IMR-90 (cell line): ENCODE results near the gene SKP1. TPM values are rescaled to one million over a fixed set of nuclear protein-coding genes. Genes with fewer than 3 reads are reported as not detected.

ENCODE experiments used
- ATAC-seq: fragments of 200-7000 bp; cut with Tn5 transposase; 2 replicates; pipeline ENCODE4 v1.9.1; 2020; ENCODE audit warnings: low read depth, mild to moderate bottlenecking, moderate library complexity
- BruUV-seq: library from RNA; stranded (reverse); fragments of 400-500 nt; replicated peaks from 2 replicates; lab custom pipeline; 2021; lab: Mats Ljungman, UMichigan
- CTCF ChIA-PET: fragments of 300-600 bp; formaldehyde crosslinking; extraction: SDS; loops from one replicate; lab custom pipeline; 2021; ENCODE audit warnings: antibody characterized with exemption; lab: Yijun Ruan, JAX
- POLR2A ChIA-PET: fragments of 300-600 bp; sonication (Branson Sonifier 250); formaldehyde crosslinking; loops from one replicate; lab custom pipeline; 2022; ENCODE audit warnings: antibody characterized with exemption; ENCODE audit not compliant: unreplicated experiment; lab: Charles Lee
- DNase-seq: peaks from one replicate; pipeline ENCODE4 v3.0.0; 2013
- H2AFZ ChIP-seq: replicated peaks from 2 replicates; pipeline ENCODE3; 2013; ENCODE audit warnings: low read length, mild to moderate bottlenecking; ENCODE audit not compliant: poor library complexity
- H2AK5ac ChIP-seq: 2 replicates; pipeline ENCODE4 v1.6.1; 2013; ENCODE audit warnings: low read depth, low read length, inconsistent platforms
- H2AK9ac ChIP-seq: replicated peaks from 2 replicates; pipeline ENCODE3; 2013; ENCODE audit warnings: mild to moderate bottlenecking, low read depth, low read length, moderate library complexity; ENCODE audit not compliant: poor library complexity
- H2BK120ac ChIP-seq: 2 replicates; pipeline ENCODE4 v1.6.1; 2013; ENCODE audit warnings: low read depth, low read length, inconsistent platforms
- H2BK15ac ChIP-seq: 3 replicates; pipeline ENCODE4 v1.6.1; 2013; ENCODE audit warnings: low read depth, low read length, inconsistent platforms
- H2BK20ac ChIP-seq: 2 replicates; pipeline ENCODE4 v1.6.1; 2013; ENCODE audit warnings: low read depth, mild to moderate bottlenecking, inconsistent platforms, low read length, moderate library complexity
- H2BK5ac ChIP-seq: 2 replicates; pipeline ENCODE4 v1.6.1; 2013; ENCODE audit warnings: mild to moderate bottlenecking, low read depth, low read length, inconsistent platforms; ENCODE audit not compliant: poor library complexity, severe bottlenecking
- H3K14ac ChIP-seq: replicated peaks from 2 replicates; pipeline ENCODE4 v1.6.1; 2013; ENCODE audit warnings: low read depth, low read length, inconsistent platforms
- H3K18ac ChIP-seq: 2 replicates; pipeline ENCODE4 v1.6.1; 2013; ENCODE audit warnings: low read depth, low read length, control low read depth
- H3K23ac ChIP-seq: 2 replicates; pipeline ENCODE4 v1.6.1; 2013; ENCODE audit warnings: low read depth, low read length, inconsistent platforms
- H3K27ac ChIP-seq: 2 replicates; pipeline ENCODE4 v1.5.1; 2013; ENCODE audit warnings: mild to moderate bottlenecking, control low read depth, low read length; ENCODE audit not compliant: insufficient read depth
- H3K27me3 ChIP-seq: 2 replicates; pipeline ENCODE4 v1.6.1; 2013; ENCODE audit warnings: low read length; ENCODE audit not compliant: control insufficient read depth, insufficient read depth
- H3K36me3 ChIP-seq: 2 replicates; pipeline ENCODE4 v1.6.1; 2013; ENCODE audit warnings: low read length, mixed read lengths; ENCODE audit not compliant: control insufficient read depth, insufficient read depth
- H3K4ac ChIP-seq: 2 replicates; pipeline ENCODE4 v1.6.1; 2013; ENCODE audit warnings: low read depth, low read length, inconsistent platforms
- H3K4me1 ChIP-seq: 2 replicates; pipeline ENCODE4 v1.6.1; 2013; ENCODE audit warnings: low read length, mixed read lengths; ENCODE audit not compliant: control insufficient read depth, insufficient read depth
- H3K4me2 ChIP-seq: 2 replicates; pipeline ENCODE4 v1.6.1; 2013; ENCODE audit warnings: low read depth, mild to moderate bottlenecking, control low read depth, low read length, moderate library complexity
- H3K4me3 ChIP-seq: 2 replicates; pipeline ENCODE4 v1.5.1; 2013; ENCODE audit warnings: low read depth, mild to moderate bottlenecking, control low read depth, low read length, moderate library complexity; ENCODE audit not compliant: insufficient read depth
- H3K56ac ChIP-seq: 2 replicates; pipeline ENCODE4 v1.6.1; 2013; ENCODE audit warnings: low read length, inconsistent platforms; ENCODE audit not compliant: insufficient read depth; ENCODE audit errors: extremely low read depth
- H3K79me1 ChIP-seq, 2 experiments: 2 replicates each; pipeline ENCODE4 v1.6.1; 2013; ENCODE audit warnings: low read length in 2 of 2, inconsistent platforms in 1 of 2, low read depth in 1 of 2
- H3K9ac ChIP-seq: 2 replicates; pipeline ENCODE4 v1.6.1; 2013; ENCODE audit warnings: low read depth, low read length, control low read depth
- H3K9me1 ChIP-seq: 2 replicates; pipeline ENCODE4 v1.6.1; 2013; ENCODE audit warnings: low read length, inconsistent platforms; ENCODE audit not compliant: insufficient read depth
- H3K9me3 ChIP-seq: 2 replicates; pipeline ENCODE4 v1.6.1; 2013; ENCODE audit warnings: low read length; ENCODE audit not compliant: control insufficient read depth, insufficient read depth
- H4K20me1 ChIP-seq: 2 replicates; pipeline ENCODE4 v1.6.1; 2013; ENCODE audit warnings: low read length, inconsistent platforms; ENCODE audit not compliant: insufficient read depth
- H4K5ac ChIP-seq: 2 replicates; pipeline ENCODE4 v1.6.1; 2013; ENCODE audit warnings: mild to moderate bottlenecking, low read depth, low read length, control low read depth
- H4K8ac ChIP-seq, 2 experiments: 2 replicates each; pipeline ENCODE4 v1.6.1; 2013; ENCODE audit warnings: low read depth in 2 of 2, low read length in 2 of 2, control low read depth in 1 of 2, inconsistent platforms in 1 of 2
- H4K91ac ChIP-seq: 2 replicates; pipeline ENCODE4 v1.6.1; 2013; ENCODE audit warnings: low read depth, low read length, inconsistent platforms; ENCODE audit not compliant: insufficient read depth
- BHLHE40 ChIP-seq: fragments of 150-350 bp; IDR thresholded peaks from 2 replicates; pipeline ENCODE4 v1.6.1; 2016; ENCODE audit warnings: mild to moderate bottlenecking, low read depth, low read length
- CEBPB ChIP-seq: IDR thresholded peaks from 2 replicates; pipeline ENCODE4 v1.6.1; 2012; ENCODE audit warnings: low read depth, low read length, improper control_type of control experiment
- MAZ ChIP-seq: IDR thresholded peaks from 2 replicates; pipeline ENCODE4 v1.6.1; 2012; ENCODE audit warnings: low read depth, mild to moderate bottlenecking, low read length, improper control_type of control experiment, moderate library complexity, borderline replicate concordance
- SMC3 ChIP-seq: fragments of 150-350 bp; IDR thresholded peaks from 2 replicates; pipeline ENCODE4 v1.6.1; 2016; ENCODE audit warnings: low read depth, mild to moderate bottlenecking, antibody characterized with exemption, low read length, moderate library complexity
- WGBS, 2 experiments: methylation state at CpG; one replicate each; pipeline versions ENCODE4 v1.1.5 to v1.1.7; 2013; ENCODE audit warnings: missing lambda C conversion rate in 2 of 2; ENCODE audit not compliant: insufficient read length in 1 of 2; ENCODE audit errors: extremely low coverage in 2 of 2; 5-methylcytosine and 5-hydroxymethylcytosine counted together
- dilution Hi-C: fragments of 300-500 bp; cut with HindIII; formaldehyde crosslinking; loops from one replicate; pipeline ENCODE4 v1.14.3; 2018; ENCODE audit warnings: low sequenced_read_pairs; ENCODE audit not compliant: unreplicated experiment
- in situ Hi-C: fragments of 300-500 bp; cut with MboI; formaldehyde crosslinking; loops from 3 replicates; pipeline ENCODE4 v1.14.3; 2019; ENCODE audit warnings: low sequenced_read_pairs, inconsistent platforms, mixed read lengths
- intact Hi-C: fragments of 100-400 bp; cut with micrococcal nuclease; formaldehyde crosslinking; loops from 2 replicates; pipeline ENCODE4 v1.10.0; 2022
- polyA plus RNA-seq, 3 experiments: library from polyadenylated mRNA; depleted of rRNA; stranded (reverse); fragments of >200 nt; gene quantifications; 2 replicates each; pipeline ENCODE4 v1.2.3, GENCODE V29; 2012; ENCODE audit warnings: low replicate concordance in 1 of 3
- total RNA-seq: library from RNA; depleted of rRNA; stranded (reverse); fragments of >200 nt; gene quantifications from 2 replicates; pipeline ENCODE4 v1.2.3, GENCODE V29; 2012

Gene SKP1
- total and polyA plus RNA-seq, 2 of the 4 experiments (the other 2 are of a cell fraction) = 206 to 618 TPM

DNA sequence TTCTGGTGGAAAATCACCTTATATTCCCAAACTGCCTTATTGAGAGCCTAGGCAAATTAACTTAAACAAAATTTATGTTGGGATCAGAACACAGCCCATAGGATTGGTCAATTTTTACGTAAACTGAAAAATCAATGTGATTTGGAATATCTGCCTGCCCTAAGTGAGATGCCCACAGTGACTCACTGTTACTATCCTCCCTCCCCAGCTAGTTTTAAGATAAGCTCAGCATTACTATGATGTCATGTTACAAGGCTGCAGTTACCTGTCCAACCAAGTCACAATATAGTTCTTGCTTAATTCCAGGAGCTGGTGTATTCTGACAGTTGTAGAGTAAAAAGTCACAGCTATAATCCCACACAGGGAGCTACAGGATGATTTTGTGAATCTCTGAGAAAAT is 23.1 kb downstream of the SKP1 start:
- peaks cover 26 to 65% of the 10 kb centered on the region in 2 experiments for H3K79me1 ChIP-seq
- no peak overlapping the region for H2AK5ac ChIP-seq
- H3K4me1 ChIP-seq = peaks cover 6% of the 10 kb centered on the region; the same call in 1 of the 2 replicates
- no peak overlapping the region for H3K27ac ChIP-seq
- ChIA-PET CTCF (interaction anchor here (0.6 to 1.9 kb wide), 3 partner anchors 8 to 24 kb away, joined by 3 to 5 read pairs (median 3); no protein-coding TSS in a partner anchor), POLR2A (no interaction called here)
- no peak overlapping the region for H3K4me3 ChIP-seq
- no peak overlapping the region for H2AK9ac ChIP-seq
- H2BK15ac ChIP-seq = no peak overlapping the region
- no peak overlapping the region for H3K9ac ChIP-seq
- H3K18ac ChIP-seq = no peak overlapping the region
- no peaks in the 10 kb centered on the region for H3K9me3 ChIP-seq
- H3K4me2 ChIP-seq = no peak overlapping the region
- peak; percentile 38 for DNase-seq
- H3K4ac ChIP-seq = no peak overlapping the region
- H4K5ac ChIP-seq = no peak overlapping the region
- no TSS peak for BruUV-seq
- no peak overlapping the region for H4K91ac ChIP-seq
- H3K9me1 ChIP-seq = peaks cover 17% of the 10 kb centered on the region
- WGBS, 2 experiments = no CpG with 5 or more reads among the region's 1 CpG
- dilution Hi-C loops (no loop called here), in situ Hi-C loops (no loop called here), intact Hi-C loops (no loop called here)
- H3K27me3 ChIP-seq = no peaks in the 10 kb centered on the region
- no peak overlapping the region for H2BK20ac ChIP-seq
- H2BK5ac ChIP-seq = no peak overlapping the region
- TF ChIP-seq SMC3 = no peak
- TF ChIP-seq MAZ = no peak
- TF ChIP-seq BHLHE40 = no peak
- peak; percentile 32; the same call in 1 of the 2 replicates for TF ChIP-seq CEBPB
- H3K14ac ChIP-seq = no peak overlapping the region
- H4K20me1 ChIP-seq = peaks cover 31% of the 10 kb centered on the region
- ATAC-seq = 0 out of 2 replicates have a peak, but pooled peaks have one; percentile 13
- H3K56ac ChIP-seq = no peak overlapping the region
- no peak overlapping the region for H4K8ac ChIP-seq
- no peak overlapping the region for H2AFZ ChIP-seq
- H2BK120ac ChIP-seq = no peak overlapping the region
- peaks cover 31% of the 10 kb centered on the region for H3K36me3 ChIP-seq
- no peak overlapping the region for H3K23ac ChIP-seq
